HFFc6 (cell line): ENCODE measurements around the gene GMPPB. TPM values are rescaled to one million over a fixed set of nuclear protein-coding genes. Genes with fewer than 3 reads are reported as not detected.
"Not testable (repeated sequence)": the region's sequence is repeated elsewhere in the genome, so short reads cannot be mapped to it uniquely, and the experiment has no call there.

ENCODE experiments used
- DNase-seq: peaks from one replicate; pipeline ENCODE4 v3.0.0-alpha.2; 2018
- H3K27ac Mint-ChIP-seq: 2 replicates; pipeline ENCODE4 v1.8.0; 2020; ENCODE audit warnings: mild to moderate bottlenecking, mixed read lengths
- H3K27me3 Mint-ChIP-seq: 2 replicates; pipeline ENCODE4 v1.8.0; 2021; ENCODE audit warnings: mild to moderate bottlenecking, moderate library complexity, mixed read lengths; ENCODE audit not compliant: insufficient read depth
- H3K36me3 Mint-ChIP-seq: 2 replicates; pipeline ENCODE4 v1.8.0; 2021; ENCODE audit warnings: low read depth, mixed read lengths
- H3K4me1 Mint-ChIP-seq: 2 replicates; pipeline ENCODE4 v1.8.0; 2020; ENCODE audit warnings: low read depth, mixed read lengths
- H3K4me3 Mint-ChIP-seq: 2 replicates; pipeline ENCODE4 v1.8.0; 2020; ENCODE audit warnings: mild to moderate bottlenecking, moderate library complexity, mixed read lengths
- H3K9me3 Mint-ChIP-seq: 2 replicates; pipeline ENCODE4 v1.8.0; 2020; ENCODE audit warnings: mild to moderate bottlenecking, mixed read lengths
- total RNA-seq, 6 experiments: library from RNA; stranded (reverse); fragmentation: NEBNext Ultra II Directional; extraction: Animal tissue kit (Norgen Biotek cat#: 25700); gene quantifications; 2 replicates in 1 of 6; 3 replicates in 5 of 6; pipeline ENCODE4 v1.2.3, GENCODE V29; 2021
- TF ChIP-seq, protein P1 (sequence below): fragments of 200-600 bp; sonication (generic); IDR thresholded peaks from 2 replicates; pipeline ENCODE4 v1.5.0; 2021; ENCODE audit warnings: antibody characterized with exemption, mild to moderate bottlenecking

GMPPB gene
- total RNA-seq, 6 experiments from 2014 or later = 30.5 to 39.4 (median 34.8) TPM

GRCh38 chr3:49751501-49751900, 27.8 kb upstream of the GMPPB start:
- TF ChIP-seq, protein P1, sequence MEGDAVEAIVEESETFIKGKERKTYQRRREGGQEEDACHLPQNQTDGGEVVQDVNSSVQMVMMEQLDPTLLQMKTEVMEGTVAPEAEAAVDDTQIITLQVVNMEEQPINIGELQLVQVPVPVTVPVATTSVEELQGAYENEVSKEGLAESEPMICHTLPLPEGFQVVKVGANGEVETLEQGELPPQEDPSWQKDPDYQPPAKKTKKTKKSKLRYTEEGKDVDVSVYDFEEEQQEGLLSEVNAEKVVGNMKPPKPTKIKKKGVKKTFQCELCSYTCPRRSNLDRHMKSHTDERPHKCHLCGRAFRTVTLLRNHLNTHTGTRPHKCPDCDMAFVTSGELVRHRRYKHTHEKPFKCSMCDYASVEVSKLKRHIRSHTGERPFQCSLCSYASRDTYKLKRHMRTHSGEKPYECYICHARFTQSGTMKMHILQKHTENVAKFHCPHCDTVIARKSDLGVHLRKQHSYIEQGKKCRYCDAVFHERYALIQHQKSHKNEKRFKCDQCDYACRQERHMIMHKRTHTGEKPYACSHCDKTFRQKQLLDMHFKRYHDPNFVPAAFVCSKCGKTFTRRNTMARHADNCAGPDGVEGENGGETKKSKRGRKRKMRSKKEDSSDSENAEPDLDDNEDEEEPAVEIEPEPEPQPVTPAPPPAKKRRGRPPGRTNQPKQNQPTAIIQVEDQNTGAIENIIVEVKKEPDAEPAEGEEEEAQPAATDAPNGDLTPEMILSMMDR = no peak
- Mint-ChIP-seq H3K9me3 (no peaks in the 10 kb centered on the region), H3K27me3 (no peaks in the 10 kb centered on the region; the same call in 1 of the 2 replicates), H3K4me1 (peaks cover 38% of the 10 kb centered on the region), H3K27ac (no peak overlapping the region), H3K36me3 (no peaks in the 10 kb centered on the region), H3K4me3 (no peak overlapping the region)
- no peak for DNase-seq

DNA sequence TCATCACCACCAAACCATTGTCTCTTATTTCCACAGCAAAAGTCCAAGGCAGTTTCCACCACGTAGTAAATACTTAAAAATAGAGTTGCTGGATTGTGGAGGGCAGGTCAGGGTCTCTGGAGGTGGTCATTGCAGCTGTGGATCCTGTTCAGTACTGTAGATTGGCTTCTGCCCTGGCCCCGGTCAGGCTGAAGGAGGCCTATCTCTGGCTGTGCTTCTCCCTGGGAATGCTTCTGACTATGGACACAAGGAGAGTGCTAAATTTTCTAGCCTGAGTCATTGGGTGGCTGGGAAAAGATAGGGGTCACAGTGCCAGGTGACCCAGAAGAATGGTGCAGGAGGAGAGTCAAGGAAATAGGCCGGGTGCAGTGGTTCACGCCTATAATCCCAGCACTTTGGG, 26.3 kb upstream of the GMPPB start:
- no peak overlapping the region for H3K4me3 Mint-ChIP-seq
- DNase-seq = peak; percentile 33
- TF ChIP-seq, protein P1 = no peak
- H3K36me3 Mint-ChIP-seq = peaks cover 1% of the 10 kb centered on the region; the same call in 1 of the 2 replicates
- H3K27me3 Mint-ChIP-seq = no peaks in the 10 kb centered on the region; the same call in 1 of the 2 replicates
- H3K27ac Mint-ChIP-seq = peak overlapping the region; percentile 40
- H3K9me3 Mint-ChIP-seq = no peaks in the 10 kb centered on the region
- H3K4me1 Mint-ChIP-seq = peaks cover 37% of the 10 kb centered on the region

GRCh38 chr3:49748874-49749273, 25.1 kb upstream of the GMPPB start:
- not testable (repeated sequence) for H3K27me3 Mint-ChIP-seq, H3K9me3 Mint-ChIP-seq, H3K4me3 Mint-ChIP-seq, DNase-seq, H3K27ac Mint-ChIP-seq, H3K36me3 Mint-ChIP-seq
- H3K4me1 Mint-ChIP-seq = peaks cover 37% of the 10 kb centered on the region

- Mint-ChIP-seq H3K36me3 (peaks cover 6% of the 10 kb centered on the region; the same call in 1 of the 2 replicates), H3K9me3 (no peaks in the 10 kb centered on the region), H3K27ac (peak overlapping the region; percentile 50), H3K4me1 (peaks cover 37% of the 10 kb centered on the region), H3K27me3 (no peaks in the 10 kb centered on the region; the same call in 1 of the 2 replicates), H3K4me3 (no peak overlapping the region)
- TF ChIP-seq, protein P1 = no peak
- peak; percentile 28 for DNase-seq
Measured at GRCh38 chr3:49747792-49748480, 24.2 kb upstream of the GMPPB start.

- peak overlapping the region; percentile 57; the same call in 1 of the 2 replicates for H3K27ac Mint-ChIP-seq
- peak; percentile 13 for DNase-seq
- H3K27me3 Mint-ChIP-seq = no peaks in the 10 kb centered on the region; the same call in 1 of the 2 replicates
- TF ChIP-seq, protein P1 = no peak
- H3K4me3 Mint-ChIP-seq = no peak overlapping the region
- H3K36me3 Mint-ChIP-seq = peaks cover 6% of the 10 kb centered on the region; the same call in 1 of the 2 replicates
- H3K9me3 Mint-ChIP-seq = no peaks in the 10 kb centered on the region
- H3K4me1 Mint-ChIP-seq = peaks cover 37% of the 10 kb centered on the region
Measured at GRCh38 chr3:49745986-49746385, 22.2 kb upstream of the GMPPB start.

GRCh38 chr3:49740427-49740826, 16.7 kb upstream of the GMPPB start:
- H3K4me3 Mint-ChIP-seq = no peak overlapping the region

More at GRCh38 chr3:49740427-49740826, 16.7 kb upstream of the GMPPB start:
- no peaks in the 10 kb centered on the region for H3K9me3 Mint-ChIP-seq
- H3K4me1 Mint-ChIP-seq = no peaks in the 10 kb centered on the region
- no peak overlapping the region for H3K27ac Mint-ChIP-seq
- H3K27me3 Mint-ChIP-seq = no peaks in the 10 kb centered on the region
- H3K36me3 Mint-ChIP-seq = peaks cover 33% of the 10 kb centered on the region
- TF ChIP-seq, protein P1 = no peak
- DNase-seq = no peak
